ENCODE data around the gene AGBL1. TPM values are rescaled to one million over a fixed set of nuclear protein-coding genes. Genes with fewer than 3 reads are reported as not detected.

Gene AGBL1
- total RNA-seq, 1 donor: not detected

DNA sequence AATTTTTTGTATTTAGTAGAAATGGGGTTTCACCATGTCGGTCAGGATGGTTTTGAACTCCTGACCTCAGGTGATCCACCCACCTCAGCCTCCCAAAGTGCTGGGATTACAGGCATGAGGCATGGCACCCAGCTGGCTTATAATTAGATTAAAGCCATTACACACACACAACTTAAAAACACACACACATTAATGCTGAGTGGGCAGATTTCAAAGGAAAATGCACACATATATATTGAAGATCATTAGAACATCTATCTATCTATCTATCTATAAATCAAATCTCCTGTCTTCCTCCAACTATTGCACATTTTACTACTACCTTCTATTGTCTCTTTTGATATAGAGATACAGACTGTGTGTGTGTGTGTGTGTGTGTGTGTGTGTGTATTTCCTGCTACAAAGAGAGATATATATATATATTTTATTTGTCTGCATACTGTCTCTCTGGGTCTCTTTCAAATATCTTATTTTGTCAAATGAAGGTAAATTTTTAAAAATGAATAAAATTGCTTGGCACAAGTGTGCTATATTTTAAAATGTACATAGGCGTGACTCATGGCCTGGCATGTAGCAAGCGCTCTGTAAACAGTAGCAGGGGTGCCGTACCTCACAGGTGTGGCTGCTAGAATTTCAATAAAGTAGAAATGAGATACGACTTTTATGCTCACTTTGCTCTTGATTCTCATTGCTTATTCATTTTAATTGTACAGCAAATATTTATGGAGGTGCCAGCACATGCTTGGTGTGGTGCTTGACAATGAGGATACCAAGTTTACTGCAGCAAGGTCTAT is 655.8 kb downstream of the AGBL1 start:
- no peak overlapping the region for H3K4me3 ChIP-seq (ENCODE audit: low read depth, low read length)
- DNase-seq (ENCODE audit: low read depth): no peak
- TF ChIP-seq, protein P1, sequence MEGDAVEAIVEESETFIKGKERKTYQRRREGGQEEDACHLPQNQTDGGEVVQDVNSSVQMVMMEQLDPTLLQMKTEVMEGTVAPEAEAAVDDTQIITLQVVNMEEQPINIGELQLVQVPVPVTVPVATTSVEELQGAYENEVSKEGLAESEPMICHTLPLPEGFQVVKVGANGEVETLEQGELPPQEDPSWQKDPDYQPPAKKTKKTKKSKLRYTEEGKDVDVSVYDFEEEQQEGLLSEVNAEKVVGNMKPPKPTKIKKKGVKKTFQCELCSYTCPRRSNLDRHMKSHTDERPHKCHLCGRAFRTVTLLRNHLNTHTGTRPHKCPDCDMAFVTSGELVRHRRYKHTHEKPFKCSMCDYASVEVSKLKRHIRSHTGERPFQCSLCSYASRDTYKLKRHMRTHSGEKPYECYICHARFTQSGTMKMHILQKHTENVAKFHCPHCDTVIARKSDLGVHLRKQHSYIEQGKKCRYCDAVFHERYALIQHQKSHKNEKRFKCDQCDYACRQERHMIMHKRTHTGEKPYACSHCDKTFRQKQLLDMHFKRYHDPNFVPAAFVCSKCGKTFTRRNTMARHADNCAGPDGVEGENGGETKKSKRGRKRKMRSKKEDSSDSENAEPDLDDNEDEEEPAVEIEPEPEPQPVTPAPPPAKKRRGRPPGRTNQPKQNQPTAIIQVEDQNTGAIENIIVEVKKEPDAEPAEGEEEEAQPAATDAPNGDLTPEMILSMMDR (IDR thresholded peaks at IDR 0.05; ENCODE audit: insufficient read depth, low read depth, low read length): no peak

GRCh38 chr15:86741917-86742316 is 662.2 kb downstream of the AGBL1 start:
- TF ChIP-seq, protein P1 (IDR thresholded peaks at IDR 0.05; ENCODE audit: insufficient read depth, low read depth, low read length): no peak
- no peak overlapping the region for H3K4me3 ChIP-seq (ENCODE audit: low read depth, low read length)
- no peak for DNase-seq (ENCODE audit: low read depth)

DNA sequence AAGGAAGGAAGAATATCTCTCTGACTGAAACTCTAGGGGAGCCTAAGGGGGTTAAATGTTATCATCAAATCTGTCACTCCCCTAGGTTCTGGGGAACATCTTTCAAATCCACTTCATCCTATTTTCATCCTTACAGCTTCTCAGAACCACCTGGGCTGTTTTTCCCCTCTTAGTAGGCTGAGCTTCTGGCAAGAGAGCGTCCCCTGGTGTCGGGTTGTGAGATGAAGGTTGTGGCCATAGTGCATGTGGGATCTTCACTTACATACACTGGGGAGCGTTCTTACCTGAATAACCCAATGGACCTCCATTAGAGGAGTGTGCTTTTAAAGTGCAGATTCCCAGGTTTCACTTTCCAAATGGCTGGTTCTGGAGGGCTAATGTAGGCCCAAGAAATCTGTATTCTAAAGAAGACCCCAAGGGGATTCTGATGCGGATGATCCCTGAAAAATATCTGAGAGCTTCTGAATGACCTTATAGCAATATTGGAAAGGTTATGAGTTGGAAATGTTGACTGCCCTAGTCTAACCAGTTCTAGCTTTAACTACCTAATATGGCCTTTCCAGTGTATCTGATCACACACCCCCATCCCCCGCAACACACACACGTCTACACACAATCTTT is 663.7 kb downstream of the AGBL1 start:
- no peak overlapping the region for H3K4me3 ChIP-seq (ENCODE audit: low read depth, low read length)
- TF ChIP-seq, protein P1 (IDR thresholded peaks at IDR 0.05; ENCODE audit: insufficient read depth, low read depth, low read length): peak; percentile 25
- no peak for DNase-seq (ENCODE audit: low read depth)

DNA sequence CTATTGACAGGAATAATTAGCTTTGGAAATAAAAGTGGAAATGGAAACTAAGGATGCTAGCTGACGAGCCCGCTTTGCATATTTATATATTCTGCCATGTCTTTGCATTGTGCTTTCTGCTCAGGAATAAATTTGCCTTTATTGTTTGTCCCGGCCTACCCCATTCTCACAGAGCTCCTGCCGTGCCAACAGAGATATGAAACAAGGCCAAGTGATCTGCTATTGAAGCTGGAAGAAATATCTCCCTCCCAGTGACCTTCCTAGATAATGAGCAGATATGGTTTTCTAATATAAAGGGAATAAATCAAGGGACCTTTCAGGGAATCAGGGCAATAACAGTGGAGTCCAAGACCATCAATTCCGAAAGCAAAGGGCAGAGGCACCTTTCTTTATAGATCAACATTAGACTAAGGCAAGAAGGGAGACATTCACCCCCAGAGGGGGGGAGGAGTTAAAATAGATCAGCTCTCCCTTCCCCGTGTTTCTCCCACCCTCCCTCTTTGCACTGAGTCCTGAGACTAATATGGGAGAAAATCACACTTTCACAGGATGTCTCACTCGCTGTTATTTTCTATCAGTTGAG is 664.6 kb downstream of the AGBL1 start:
- TF ChIP-seq, protein P1 (IDR thresholded peaks at IDR 0.05; ENCODE audit: insufficient read depth, low read depth, low read length): no peak
- no peak overlapping the region for H3K4me3 ChIP-seq (ENCODE audit: low read depth, low read length)
- DNase-seq (ENCODE audit: low read depth): no peak

DNA sequence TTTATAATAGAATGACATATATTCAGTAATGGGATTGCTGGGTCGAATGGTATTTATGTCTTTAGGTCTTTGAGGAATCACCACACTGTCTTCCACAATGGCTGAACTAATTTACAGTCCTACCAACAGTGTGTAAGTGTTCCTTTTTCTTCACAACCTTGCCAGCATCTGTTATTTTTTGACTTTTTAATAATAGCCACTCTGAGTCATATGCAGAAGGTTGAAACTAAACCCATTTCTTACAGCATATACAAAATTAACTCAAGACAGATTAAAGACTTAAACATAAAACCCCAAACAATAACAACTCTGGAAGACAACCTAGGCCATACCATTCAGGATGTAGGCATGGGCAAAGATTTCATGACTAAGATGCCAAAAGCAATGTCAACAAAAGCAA is 671.4 kb downstream of the AGBL1 start:
- no peak overlapping the region for H3K4me3 ChIP-seq (ENCODE audit: low read depth, low read length)
- no peak for DNase-seq (ENCODE audit: low read depth)
- TF ChIP-seq, protein P1 (IDR thresholded peaks at IDR 0.05; ENCODE audit: insufficient read depth, low read depth, low read length): no peak

GRCh38 chr15:86754846-86755245 is 675.2 kb downstream of the AGBL1 start:
- TF ChIP-seq, protein P1 (IDR thresholded peaks at IDR 0.05; ENCODE audit: insufficient read depth, low read depth, low read length): no peak
- H3K4me3 ChIP-seq (ENCODE audit: low read depth, low read length): no peak overlapping the region
- no peak for DNase-seq (ENCODE audit: low read depth)
